SK-N-SH treated with all-trans-retinoic acid at 6 μM for 48 hours (cell line): ENCODE results near the gene ANKRD33B.

Experiments
- ATAC-seq: fragments of 200-7000 bp; cut with Tn5 transposase; 3 replicates; pipeline ENCODE4 v1.9.1; 2020; ENCODE audit warnings: mild to moderate bottlenecking, moderate library complexity
- ARNTL ChIP-seq: fragments of 450-650 bp; formaldehyde crosslinking; IDR thresholded peaks from 2 replicates; pipeline ENCODE4 v1.5.0; 2020; ENCODE audit warnings: low read depth, mild to moderate bottlenecking, moderate library complexity, borderline replicate concordance
- BACH2 ChIP-seq: fragments of 250-450 bp; sonication (Bioruptor Pico); IDR thresholded peaks from 2 replicates; pipeline ENCODE4 v1.9.0; 2021; ENCODE audit warnings: mild to moderate bottlenecking, borderline replicate concordance
- CSDC2 ChIP-seq: fragments of 250-450 bp; sonication (Bioruptor Pico); IDR thresholded peaks from 2 replicates; pipeline ENCODE4 v1.5.0; 2020; ENCODE audit warnings: mild to moderate bottlenecking, moderate library complexity
- ESRRG ChIP-seq: fragments of 250-450 bp; sonication (Bioruptor Pico); IDR thresholded peaks from 2 replicates; pipeline ENCODE4 v1.6.1; 2021; ENCODE audit warnings: mild to moderate bottlenecking
- GLIS3 ChIP-seq: fragments of 250-450 bp; sonication (Bioruptor Pico); IDR thresholded peaks from 2 replicates; pipeline ENCODE4 v1.5.0; 2020; ENCODE audit warnings: mild to moderate bottlenecking, moderate library complexity
- ISL1 ChIP-seq: fragments of 250-450 bp; sonication (Bioruptor Pico); IDR thresholded peaks from 2 replicates; pipeline ENCODE4 v2.1.2; 2022; ENCODE audit warnings: mild to moderate bottlenecking, moderate library complexity
- OSR1 ChIP-seq: fragments of 250-450 bp; sonication (Bioruptor Pico); IDR thresholded peaks from 2 replicates; pipeline ENCODE4 v1.8.0; 2022; ENCODE audit warnings: moderate library complexity, mild to moderate bottlenecking, inconsistent platforms
- PPARA ChIP-seq: fragments of 250-450 bp; sonication (Bioruptor Pico); IDR thresholded peaks from 2 replicates; pipeline ENCODE4 v1.5.0; 2020; ENCODE audit warnings: mild to moderate bottlenecking, borderline replicate concordance
- RARB ChIP-seq: fragments of 250-450 bp; sonication (Bioruptor Pico); IDR thresholded peaks from 2 replicates; pipeline ENCODE4 v1.8.0; 2021; ENCODE audit warnings: mild to moderate bottlenecking, moderate library complexity
- TCF4 ChIP-seq: fragments of 250-450 bp; sonication (Bioruptor Pico); IDR thresholded peaks from 2 replicates; pipeline ENCODE4 v1.8.0; 2021; ENCODE audit warnings: mild to moderate bottlenecking, moderate library complexity, borderline replicate concordance
- TOX ChIP-seq: fragments of 250-450 bp; sonication (Bioruptor Pico); IDR thresholded peaks from 2 replicates; pipeline ENCODE4 v1.8.0; 2021; ENCODE audit warnings: mild to moderate bottlenecking, moderate library complexity, borderline replicate concordance
- ZC3H10 ChIP-seq: fragments of 250-450 bp; sonication (Bioruptor Pico); IDR thresholded peaks from 2 replicates; pipeline ENCODE4 v1.5.1; 2021; ENCODE audit warnings: mild to moderate bottlenecking, moderate library complexity
- ZFP3 ChIP-seq: fragments of 250-450 bp; sonication (Bioruptor Pico); IDR thresholded peaks from 2 replicates; pipeline ENCODE4 v1.5.0; 2020; ENCODE audit warnings: mild to moderate bottlenecking, moderate library complexity
- ZNF565 ChIP-seq: fragments of 450-650 bp; formaldehyde crosslinking; conservative IDR thresholded peaks from 2 replicates; pipeline ENCODE4 v1.5.0; 2020; ENCODE audit warnings: low read depth, mild to moderate bottlenecking, moderate library complexity
- ZNF70 ChIP-seq: fragments of 450-650 bp; formaldehyde crosslinking; IDR thresholded peaks from 2 replicates; pipeline ENCODE4 v1.5.0; 2020; ENCODE audit warnings: mild to moderate bottlenecking, moderate library complexity
- ZNF8 ChIP-seq: fragments of 450-650 bp; formaldehyde crosslinking; IDR thresholded peaks from 2 replicates; pipeline ENCODE4 v1.5.0; 2020; ENCODE audit warnings: mild to moderate bottlenecking, moderate library complexity
- TF ChIP-seq, protein P1 (sequence below): fragments of 250-450 bp; sonication (Bioruptor Pico); IDR thresholded peaks from 2 replicates; pipeline ENCODE4 v1.5.0; 2020; ENCODE audit warnings: mild to moderate bottlenecking, moderate library complexity
- TF ChIP-seq, protein P2 (sequence below): fragments of 250-450 bp; sonication (Bioruptor Pico); IDR thresholded peaks from 2 replicates; pipeline ENCODE4 v1.5.1; 2021; ENCODE audit warnings: mild to moderate bottlenecking, moderate library complexity
- TF ChIP-seq, protein P3 (sequence below): fragments of 250-450 bp; sonication (Bioruptor Pico); IDR thresholded peaks from 2 replicates; pipeline ENCODE4 v1.8.0; 2021; ENCODE audit warnings: low read depth, mild to moderate bottlenecking, moderate library complexity, borderline replicate concordance
- TF ChIP-seq, protein P4 (sequence below): fragments of 250-450 bp; sonication (Bioruptor Pico); IDR thresholded peaks from 2 replicates; pipeline ENCODE4 v1.8.0; 2020; ENCODE audit warnings: mild to moderate bottlenecking, moderate library complexity, borderline replicate concordance

Gene ANKRD33B

DNA sequence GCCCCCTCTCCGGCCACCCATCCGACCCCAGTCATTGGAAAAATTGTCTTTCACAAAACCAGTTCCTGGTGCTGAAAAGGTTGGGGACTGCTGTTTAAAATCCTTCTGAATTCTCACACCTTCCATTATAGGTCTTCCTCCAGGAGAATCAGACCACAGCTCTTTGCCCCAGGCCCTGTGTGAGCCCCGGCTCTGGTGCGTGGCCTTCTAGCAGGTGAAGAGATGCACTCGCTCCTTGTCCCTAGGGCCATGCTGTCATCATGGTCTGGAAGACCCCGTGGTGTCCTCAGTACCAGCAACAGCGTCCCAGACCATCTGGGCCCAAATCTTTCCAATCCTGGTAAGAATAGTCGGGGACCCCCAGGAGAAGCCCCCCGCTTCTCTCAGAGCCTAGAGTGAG, 101.9 kb downstream of the ANKRD33B start:
- TF ChIP-seq, protein P1, sequence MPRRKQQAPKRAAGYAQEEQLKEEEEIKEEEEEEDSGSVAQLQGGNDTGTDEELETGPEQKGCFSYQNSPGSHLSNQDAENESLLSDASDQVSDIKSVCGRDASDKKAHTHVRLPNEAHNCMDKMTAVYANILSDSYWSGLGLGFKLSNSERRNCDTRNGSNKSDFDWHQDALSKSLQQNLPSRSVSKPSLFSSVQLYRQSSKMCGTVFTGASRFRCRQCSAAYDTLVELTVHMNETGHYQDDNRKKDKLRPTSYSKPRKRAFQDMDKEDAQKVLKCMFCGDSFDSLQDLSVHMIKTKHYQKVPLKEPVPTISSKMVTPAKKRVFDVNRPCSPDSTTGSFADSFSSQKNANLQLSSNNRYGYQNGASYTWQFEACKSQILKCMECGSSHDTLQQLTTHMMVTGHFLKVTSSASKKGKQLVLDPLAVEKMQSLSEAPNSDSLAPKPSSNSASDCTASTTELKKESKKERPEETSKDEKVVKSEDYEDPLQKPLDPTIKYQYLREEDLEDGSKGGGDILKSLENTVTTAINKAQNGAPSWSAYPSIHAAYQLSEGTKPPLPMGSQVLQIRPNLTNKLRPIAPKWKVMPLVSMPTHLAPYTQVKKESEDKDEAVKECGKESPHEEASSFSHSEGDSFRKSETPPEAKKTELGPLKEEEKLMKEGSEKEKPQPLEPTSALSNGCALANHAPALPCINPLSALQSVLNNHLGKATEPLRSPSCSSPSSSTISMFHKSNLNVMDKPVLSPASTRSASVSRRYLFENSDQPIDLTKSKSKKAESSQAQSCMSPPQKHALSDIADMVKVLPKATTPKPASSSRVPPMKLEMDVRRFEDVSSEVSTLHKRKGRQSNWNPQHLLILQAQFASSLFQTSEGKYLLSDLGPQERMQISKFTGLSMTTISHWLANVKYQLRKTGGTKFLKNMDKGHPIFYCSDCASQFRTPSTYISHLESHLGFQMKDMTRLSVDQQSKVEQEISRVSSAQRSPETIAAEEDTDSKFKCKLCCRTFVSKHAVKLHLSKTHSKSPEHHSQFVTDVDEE (CRISPR knock-in tag), result no peak
- TF ChIP-seq, protein P2, sequence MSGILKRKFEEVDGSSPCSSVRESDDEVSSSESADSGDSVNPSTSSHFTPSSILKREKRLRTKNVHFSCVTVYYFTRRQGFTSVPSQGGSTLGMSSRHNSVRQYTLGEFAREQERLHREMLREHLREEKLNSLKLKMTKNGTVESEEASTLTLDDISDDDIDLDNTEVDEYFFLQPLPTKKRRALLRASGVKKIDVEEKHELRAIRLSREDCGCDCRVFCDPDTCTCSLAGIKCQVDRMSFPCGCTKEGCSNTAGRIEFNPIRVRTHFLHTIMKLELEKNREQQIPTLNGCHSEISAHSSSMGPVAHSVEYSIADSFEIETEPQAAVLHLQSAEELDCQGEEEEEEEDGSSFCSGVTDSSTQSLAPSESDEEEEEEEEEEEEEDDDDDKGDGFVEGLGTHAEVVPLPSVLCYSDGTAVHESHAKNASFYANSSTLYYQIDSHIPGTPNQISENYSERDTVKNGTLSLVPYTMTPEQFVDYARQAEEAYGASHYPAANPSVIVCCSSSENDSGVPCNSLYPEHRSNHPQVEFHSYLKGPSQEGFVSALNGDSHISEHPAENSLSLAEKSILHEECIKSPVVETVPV (CRISPR knock-in tag), result no peak
- TF ChIP-seq, protein P3, sequence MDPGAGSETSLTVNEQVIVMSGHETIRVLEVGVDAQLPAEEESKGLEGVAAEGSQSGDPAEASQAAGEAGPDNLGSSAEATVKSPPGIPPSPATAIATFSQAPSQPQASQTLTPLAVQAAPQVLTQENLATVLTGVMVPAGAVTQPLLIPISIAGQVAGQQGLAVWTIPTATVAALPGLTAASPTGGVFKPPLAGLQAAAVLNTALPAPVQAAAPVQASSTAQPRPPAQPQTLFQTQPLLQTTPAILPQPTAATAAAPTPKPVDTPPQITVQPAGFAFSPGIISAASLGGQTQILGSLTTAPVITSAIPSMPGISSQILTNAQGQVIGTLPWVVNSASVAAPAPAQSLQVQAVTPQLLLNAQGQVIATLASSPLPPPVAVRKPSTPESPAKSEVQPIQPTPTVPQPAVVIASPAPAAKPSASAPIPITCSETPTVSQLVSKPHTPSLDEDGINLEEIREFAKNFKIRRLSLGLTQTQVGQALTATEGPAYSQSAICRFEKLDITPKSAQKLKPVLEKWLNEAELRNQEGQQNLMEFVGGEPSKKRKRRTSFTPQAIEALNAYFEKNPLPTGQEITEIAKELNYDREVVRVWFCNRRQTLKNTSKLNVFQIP, result no peak
- no peak for TF ChIP-seq ZC3H10 (CRISPR knock-in tag)
- TF ChIP-seq ZNF8, result no peak
- TF ChIP-seq CSDC2 (CRISPR knock-in tag), result no peak
- no peak for TF ChIP-seq GLIS3
- no peak for TF ChIP-seq PPARA (CRISPR knock-in tag)
- TF ChIP-seq TOX, result no peak
- no peak for TF ChIP-seq ESRRG (CRISPR knock-in tag)
- no peak for TF ChIP-seq RARB (CRISPR knock-in tag)
- TF ChIP-seq TCF4 (CRISPR knock-in tag), result no peak
- TF ChIP-seq BACH2 (CRISPR knock-in tag), result no peak
- TF ChIP-seq ZNF70 (CRISPR knock-in tag), result no peak
- TF ChIP-seq ZNF565, result no peak
- no peak for TF ChIP-seq ARNTL (CRISPR knock-in tag)
- no peak for TF ChIP-seq ZFP3 (CRISPR knock-in tag)
- TF ChIP-seq OSR1 (CRISPR knock-in tag), result no peak

DNA sequence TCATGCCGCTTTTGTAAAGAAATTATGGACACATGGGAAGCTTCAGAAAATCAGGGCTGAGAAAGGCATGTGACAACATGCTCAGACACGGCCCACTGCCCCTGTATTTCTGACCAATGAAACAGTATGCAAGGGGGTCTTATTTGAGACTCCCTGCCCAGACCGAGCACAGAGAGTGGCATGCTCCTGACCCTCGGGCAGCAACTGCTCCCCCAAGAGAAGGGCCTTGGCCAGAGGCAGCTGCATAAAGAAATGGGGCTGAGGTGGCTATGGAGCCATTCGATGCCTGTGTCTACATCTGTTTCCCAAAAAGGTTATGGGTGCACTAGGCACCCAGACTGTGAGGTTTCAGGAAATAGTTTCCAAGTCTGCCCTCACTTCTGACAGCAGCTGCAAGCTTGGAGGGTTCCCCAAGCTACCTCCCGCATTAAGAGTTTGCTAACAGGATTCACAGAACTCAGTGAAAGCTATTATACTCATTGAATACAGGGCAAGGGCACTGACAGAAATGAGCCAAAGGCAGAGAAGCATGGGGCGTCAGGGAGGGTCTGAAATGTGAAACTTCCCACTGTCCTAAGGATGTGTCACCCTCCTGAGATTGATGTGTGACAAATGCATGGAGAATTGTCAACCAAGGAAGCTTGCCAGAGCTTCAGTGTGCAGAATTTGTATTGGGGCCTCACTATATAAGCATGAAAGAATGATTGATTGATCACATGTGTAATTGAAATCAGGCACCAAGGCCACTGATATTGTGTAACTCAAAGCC, 102.8 kb downstream of the ANKRD33B start:
- ATAC-seq, result no peak
- TF ChIP-seq, protein P4, sequence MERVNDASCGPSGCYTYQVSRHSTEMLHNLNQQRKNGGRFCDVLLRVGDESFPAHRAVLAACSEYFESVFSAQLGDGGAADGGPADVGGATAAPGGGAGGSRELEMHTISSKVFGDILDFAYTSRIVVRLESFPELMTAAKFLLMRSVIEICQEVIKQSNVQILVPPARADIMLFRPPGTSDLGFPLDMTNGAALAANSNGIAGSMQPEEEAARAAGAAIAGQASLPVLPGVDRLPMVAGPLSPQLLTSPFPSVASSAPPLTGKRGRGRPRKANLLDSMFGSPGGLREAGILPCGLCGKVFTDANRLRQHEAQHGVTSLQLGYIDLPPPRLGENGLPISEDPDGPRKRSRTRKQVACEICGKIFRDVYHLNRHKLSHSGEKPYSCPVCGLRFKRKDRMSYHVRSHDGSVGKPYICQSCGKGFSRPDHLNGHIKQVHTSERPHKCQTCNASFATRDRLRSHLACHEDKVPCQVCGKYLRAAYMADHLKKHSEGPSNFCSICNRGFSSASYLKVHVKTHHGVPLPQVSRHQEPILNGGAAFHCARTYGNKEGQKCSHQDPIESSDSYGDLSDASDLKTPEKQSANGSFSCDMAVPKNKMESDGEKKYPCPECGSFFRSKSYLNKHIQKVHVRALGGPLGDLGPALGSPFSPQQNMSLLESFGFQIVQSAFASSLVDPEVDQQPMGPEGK (CRISPR knock-in tag), result no peak
- TF ChIP-seq ZC3H10 (CRISPR knock-in tag) (no peak), CSDC2 (CRISPR knock-in tag) (no peak), ISL1 (CRISPR knock-in tag) (no peak), ZNF8 (no peak), BACH2 (CRISPR knock-in tag) (no peak), ZNF565 (no peak), ARNTL (CRISPR knock-in tag) (no peak)
- TF ChIP-seq, protein P2 (CRISPR knock-in tag), result no peak
- TF ChIP-seq, protein P3, result no peak

More for the DNA sequence above, 101.9 kb downstream of the ANKRD33B start:
- no peak for ATAC-seq
